DOHH2 (cell line): ENCODE results near the gene TNFSF12.

ENCODE experiments used
- H3F3A ChIP-seq: fragments of 200-600 bp; sonication (generic), shearing (Covaris generic); 2 replicates; pipeline ENCODE4 v1.6.0; 2016; ENCODE audit warnings: antibody characterized with exemption, mild to moderate bottlenecking; ENCODE audit not compliant: control insufficient read depth, insufficient read depth
- H3K27ac ChIP-seq: fragments of 200-600 bp; sonication (generic); 2 replicates; pipeline ENCODE4 v1.5.1; 2014; ENCODE audit warnings: low read depth, mild to moderate bottlenecking, low read length, moderate library complexity
- H3K27me3 ChIP-seq: fragments of 200-600 bp; sonication (generic); 2 replicates; pipeline ENCODE4 v1.6.1; 2014; ENCODE audit warnings: mild to moderate bottlenecking, low read length, mixed read lengths; ENCODE audit not compliant: control insufficient read depth
- H3K36me3 ChIP-seq: fragments of 200-600 bp; sonication (generic); 2 replicates; pipeline ENCODE4 v1.6.1; 2014; ENCODE audit warnings: mild to moderate bottlenecking, low read length, moderate library complexity, mixed read lengths; ENCODE audit not compliant: control insufficient read depth
- H3K4me1 ChIP-seq: fragments of 200-600 bp; sonication (generic); 2 replicates; pipeline ENCODE4 v1.6.1; 2014; ENCODE audit warnings: mild to moderate bottlenecking, low read length, mixed read lengths; ENCODE audit not compliant: control insufficient read depth
- H3K4me2 ChIP-seq: fragments of 200-600 bp; sonication (generic); 2 replicates; pipeline ENCODE4 v1.6.0; 2014; ENCODE audit warnings: mild to moderate bottlenecking, low read length, moderate library complexity
- H3K4me3 ChIP-seq: fragments of 200-600 bp; sonication (generic); 2 replicates; pipeline ENCODE4 v1.5.1; 2014; ENCODE audit warnings: mild to moderate bottlenecking, low read length, mixed read lengths
- H3K79me2 ChIP-seq: fragments of 200-600 bp; sonication (generic); 2 replicates; pipeline ENCODE4 v1.6.1; 2014; ENCODE audit warnings: mild to moderate bottlenecking, low read length, mixed read lengths; ENCODE audit not compliant: control insufficient read depth
- H3K9me2 ChIP-seq: fragments of 200-600 bp; sonication (generic); replicated peaks from 2 replicates; pipeline ENCODE4 v1.6.1; 2014; ENCODE audit warnings: mild to moderate bottlenecking, low read length, mixed read lengths; ENCODE audit not compliant: control insufficient read depth
- H3K9me3 ChIP-seq: fragments of 200-600 bp; sonication (generic); 2 replicates; pipeline ENCODE4 v1.6.1; 2014; ENCODE audit warnings: antibody characterized with exemption, low read length, mixed read lengths; ENCODE audit not compliant: control insufficient read depth, insufficient read depth
- H4K20me1 ChIP-seq: fragments of 200-600 bp; sonication (generic); 2 replicates; pipeline ENCODE4 v1.6.0; 2014; ENCODE audit warnings: low read depth, mild to moderate bottlenecking, antibody characterized with exemption, low read length, moderate library complexity; ENCODE audit not compliant: control insufficient read depth, insufficient read depth
- CTCF ChIP-seq: fragments of 200-600 bp; sonication (generic); IDR thresholded peaks from one replicate; pipeline ENCODE4 v1.5.1; 2014; ENCODE audit warnings: antibody characterized with exemption, mild to moderate bottlenecking, low read depth, low read length; ENCODE audit not compliant: poor library complexity, severe bottlenecking
- EZH2phosphoT487 ChIP-seq: fragments of 200-600 bp; sonication (generic); IDR thresholded peaks from 2 replicates; pipeline ENCODE4 v1.6.1; 2017; ENCODE audit warnings: borderline replicate concordance, mild to moderate bottlenecking, antibody characterized with exemption, low read length, moderate library complexity, mixed read lengths

The TNFSF12 gene

GRCh38 chr17:7570351-7570750, 21.5 kb downstream of the TNFSF12 start:
- Histone ChIP-seq H3K27me3 (no peaks in the 10 kb centered on the region), H3K79me2 (peaks cover 59% of the 10 kb centered on the region), H3K36me3 (peaks cover 82% of the 10 kb centered on the region), H4K20me1 (peaks cover 21% of the 10 kb centered on the region), H3K4me3 (no peak overlapping the region), H3K9me3 (no peaks in the 10 kb centered on the region), H3F3A (peaks cover 42% of the 10 kb centered on the region), H3K27ac (peak overlapping the region; percentile 6; the same call in 1 of the 2 replicates), H3K4me2 (peak overlapping the region; percentile 60; the same call in 1 of the 2 replicates), H3K9me2 (no peaks in the 10 kb centered on the region), H3K4me1 (peaks cover 33% of the 10 kb centered on the region)
- TF ChIP-seq CTCF (no peak), EZH2phosphoT487 (no peak)

GRCh38 chr17:7572338-7572587, 23.4 kb downstream of the TNFSF12 start:
- H3K9me2 ChIP-seq, result no peaks in the 10 kb centered on the region
- H3K4me3 ChIP-seq, result peak overlapping the region; percentile 98
- H3K27ac ChIP-seq, result peak overlapping the region; percentile 75
- H3K79me2 ChIP-seq, result peaks cover 58% of the 10 kb centered on the region
- peaks cover 52% of the 10 kb centered on the region for H3K4me1 ChIP-seq
- no peaks in the 10 kb centered on the region for H3K27me3 ChIP-seq
- TF ChIP-seq CTCF, result no peak
- no peak for TF ChIP-seq EZH2phosphoT487
- H3K9me3 ChIP-seq, result no peaks in the 10 kb centered on the region
- H3F3A ChIP-seq, result peaks cover 59% of the 10 kb centered on the region
- peaks cover 86% of the 10 kb centered on the region for H3K36me3 ChIP-seq
- H3K4me2 ChIP-seq, result peak overlapping the region; percentile 97
- peaks cover 31% of the 10 kb centered on the region for H4K20me1 ChIP-seq

GRCh38 chr17:7572588-7573323, 23.9 kb downstream of the TNFSF12 start:
- Histone ChIP-seq H4K20me1 (peaks cover 31% of the 10 kb centered on the region), H3K4me2 (peak overlapping the region; percentile 98), H3K27me3 (no peaks in the 10 kb centered on the region), H3F3A (peaks cover 63% of the 10 kb centered on the region), H3K9me2 (no peaks in the 10 kb centered on the region), H3K27ac (peak overlapping the region; percentile 92), H3K36me3 (peaks cover 86% of the 10 kb centered on the region), H3K4me1 (peaks cover 57% of the 10 kb centered on the region), H3K4me3 (peak overlapping the region; percentile 91), H3K79me2 (peaks cover 55% of the 10 kb centered on the region), H3K9me3 (no peaks in the 10 kb centered on the region)
- TF ChIP-seq CTCF, result no peak
- no peak for TF ChIP-seq EZH2phosphoT487
